ENCODE data around the gene SCAMP3.

Gene SCAMP3

DNA sequence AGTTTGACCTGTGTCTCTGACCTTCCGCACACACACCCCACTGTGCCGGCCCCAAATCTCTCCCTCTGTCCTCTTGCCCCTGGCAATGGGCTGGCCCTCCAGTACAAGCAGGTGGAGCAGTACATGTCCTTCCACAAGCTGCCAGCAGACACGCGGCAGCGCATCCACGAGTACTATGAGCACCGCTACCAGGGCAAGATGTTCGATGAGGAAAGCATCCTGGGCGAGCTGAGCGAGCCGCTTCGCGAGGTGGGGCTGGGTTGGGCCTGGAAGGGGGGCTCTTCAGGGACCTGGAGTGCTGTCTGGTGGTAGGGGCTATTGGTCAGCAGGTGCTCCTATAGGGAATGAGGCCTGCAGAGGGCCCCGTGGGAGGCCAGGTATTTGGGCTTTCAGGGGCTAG, 22.9 kb upstream of the SCAMP3 start:
- no peak for DNase-seq

DNA sequence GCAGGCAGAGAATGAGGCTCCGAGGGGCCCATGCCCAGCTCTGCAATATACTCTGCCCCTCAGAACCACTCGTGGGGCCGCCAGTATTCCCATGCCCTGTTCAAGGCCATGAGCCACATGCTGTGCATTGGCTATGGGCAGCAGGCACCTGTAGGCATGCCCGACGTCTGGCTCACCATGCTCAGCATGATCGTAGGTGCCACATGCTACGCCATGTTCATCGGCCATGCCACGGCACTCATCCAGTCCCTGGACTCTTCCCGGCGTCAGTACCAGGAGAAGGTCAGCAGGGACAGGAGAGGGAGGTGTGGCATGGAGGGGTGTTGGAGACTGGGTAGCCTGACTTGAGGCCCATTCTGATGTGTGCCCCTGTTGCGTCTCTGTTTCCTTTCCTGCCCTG, 22.3 kb upstream of the SCAMP3 start:
- DNase-seq: no peak

- DNase-seq: no peak
These were observed 20.4 kb upstream of the SCAMP3 start for GRCh38 chr1:155282488-155283091.

GRCh38 chr1:155279268-155279667, 17.1 kb upstream of the SCAMP3 start:
- no peak for DNase-seq

DNA sequence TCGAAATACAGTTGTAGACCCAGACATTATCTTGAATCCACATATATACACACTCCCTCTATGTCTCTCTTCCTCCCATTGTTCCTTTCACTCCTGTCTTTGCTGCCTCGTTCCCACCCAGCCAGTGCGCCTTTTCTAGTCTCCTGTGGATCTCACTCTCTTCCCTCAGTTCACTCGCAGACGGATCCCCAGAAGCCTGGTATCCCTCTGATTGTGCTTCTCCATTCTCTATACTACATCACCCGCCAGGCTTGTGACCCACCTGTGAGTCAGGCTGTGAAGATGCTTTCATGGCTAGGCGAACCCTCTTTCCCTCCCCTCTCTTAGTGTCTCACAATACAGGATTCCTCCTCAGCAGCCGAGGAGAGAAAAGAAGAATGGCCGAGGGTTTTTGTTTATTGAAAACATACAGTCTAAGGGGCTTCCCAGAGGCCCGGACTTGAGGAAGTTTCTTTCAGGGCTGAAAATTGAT, 16.6 kb upstream of the SCAMP3 start:
- no peak for DNase-seq

GRCh38 chr1:155277902-155278688, 15.9 kb upstream of the SCAMP3 start:
- DNase-seq: peak; percentile 76

DNA sequence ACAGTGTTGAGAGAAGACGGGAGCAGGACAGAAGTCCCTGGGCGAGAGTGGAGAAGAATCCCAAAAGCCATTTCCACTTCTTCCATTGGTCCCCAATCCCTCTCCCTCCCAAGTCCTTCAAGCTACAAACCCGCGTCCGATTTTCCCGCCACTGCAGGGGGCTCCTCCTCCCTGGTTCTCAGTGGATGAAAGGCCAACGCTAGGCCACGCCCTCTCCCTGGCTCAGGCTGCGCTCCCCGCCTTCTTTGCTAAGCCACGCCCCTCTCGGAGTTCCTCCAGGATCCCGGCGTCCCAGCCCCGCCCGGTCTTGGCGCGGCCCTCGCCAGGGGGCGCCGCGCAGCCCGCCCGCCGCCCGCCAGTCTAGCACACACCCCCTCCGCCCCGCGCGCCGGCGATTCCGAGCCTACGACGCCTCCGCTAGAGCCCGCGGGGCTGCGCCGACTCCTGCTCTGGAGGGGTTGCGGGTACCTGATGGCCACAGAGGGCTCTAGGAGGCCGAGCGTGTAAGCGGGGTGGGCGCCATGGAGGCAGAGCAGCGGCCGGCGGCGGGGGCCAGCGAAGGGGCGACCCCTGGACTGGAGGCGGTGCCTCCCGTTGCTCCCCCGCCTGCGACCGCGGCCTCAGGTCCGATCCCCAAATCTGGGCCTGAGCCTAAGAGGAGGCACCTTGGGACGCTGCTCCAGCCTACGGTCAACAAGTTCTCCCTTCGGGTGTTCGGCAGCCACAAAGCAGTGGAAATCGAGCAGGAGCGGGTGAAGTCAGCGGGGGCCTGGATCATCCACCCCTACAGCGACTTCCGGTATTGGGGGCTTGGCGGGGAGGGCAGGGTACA, 15.1 kb upstream of the SCAMP3 start, which contains the start of gene HCN3:
TSS of gene HCN3 (plus strand) at position 394 of the 832 bp plus-strand sequence. CDS start at position 522, 128 bp downstream.
- DNase-seq: peak; percentile 99

- peak; percentile 98 for DNase-seq
These were observed 11.4 kb upstream of the SCAMP3 start, which contains the start of gene CLK2 for GRCh38 chr1:155273343-155274245. Gene CLK2 (minus strand): TSS chr1:155273504. CDS start chr1:155270977, 2,527 bp downstream.

- DNase-seq: no peak
These were observed 10.5 kb upstream of the SCAMP3 start for GRCh38 chr1:155272466-155273342.

DNA sequence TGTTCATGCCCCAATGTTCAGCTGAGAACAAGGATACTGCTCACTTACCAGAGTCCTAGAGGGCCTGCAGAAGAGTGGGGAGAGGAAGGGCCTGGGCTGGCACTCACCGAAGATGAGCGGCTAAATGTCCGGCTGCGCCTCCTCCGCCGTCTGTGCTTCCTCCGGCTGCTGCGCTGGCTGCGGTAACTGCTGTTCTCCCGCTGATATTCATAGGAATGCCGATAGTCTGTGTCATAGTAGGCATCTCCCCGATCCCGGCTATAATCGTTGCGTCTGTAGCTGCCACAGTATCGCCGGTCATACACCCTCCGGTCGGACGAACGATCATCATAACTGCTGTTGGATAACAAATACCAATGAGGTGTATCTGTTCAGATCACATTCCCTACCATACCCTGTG, 7.2 kb upstream of the SCAMP3 start:
- DNase-seq: no peak

DNA sequence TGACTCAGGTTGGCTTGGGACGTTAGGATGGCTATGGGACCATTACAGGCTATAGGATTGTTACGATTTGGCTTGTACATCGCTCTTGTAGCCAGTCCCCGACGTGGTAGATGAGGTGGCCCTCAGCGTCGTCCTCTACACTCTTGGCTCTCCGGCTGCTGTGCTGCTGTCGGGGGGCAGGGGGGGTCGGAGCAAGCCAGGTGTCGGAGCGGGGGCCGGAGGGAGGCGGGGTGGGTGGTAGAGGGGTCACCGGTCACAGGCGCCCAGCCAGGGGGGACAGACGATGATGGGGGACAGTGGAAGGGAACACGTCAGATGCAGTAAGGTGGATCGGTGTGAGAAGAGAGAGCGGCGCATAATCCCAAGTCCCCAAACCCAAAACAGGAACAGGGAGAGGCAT, 6.5 kb upstream of the SCAMP3 start:
- no peak for DNase-seq

DNA sequence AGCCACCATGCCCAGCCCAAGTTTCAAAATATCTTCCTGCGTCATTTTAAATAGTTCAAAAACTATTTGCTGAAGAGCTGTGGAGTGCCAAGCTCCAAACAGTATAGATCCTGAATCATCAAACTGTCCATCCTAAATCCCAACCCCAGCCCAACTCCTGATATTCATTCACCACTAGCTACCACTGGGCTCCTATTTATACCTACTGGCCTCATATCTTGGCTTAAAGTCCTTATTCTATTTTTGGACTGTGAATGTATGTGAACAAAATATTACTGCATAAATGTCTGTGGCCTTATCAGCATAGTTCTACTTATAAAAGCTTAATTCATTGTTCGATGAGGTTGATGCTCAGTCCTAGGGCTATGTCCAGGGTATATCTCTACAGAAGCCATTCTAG, 5.2 kb upstream of the SCAMP3 start:
- DNase-seq: no peak

GRCh38 chr1:155266553-155266952, 4.4 kb upstream of the SCAMP3 start:
- DNase-seq: no peak

DNA sequence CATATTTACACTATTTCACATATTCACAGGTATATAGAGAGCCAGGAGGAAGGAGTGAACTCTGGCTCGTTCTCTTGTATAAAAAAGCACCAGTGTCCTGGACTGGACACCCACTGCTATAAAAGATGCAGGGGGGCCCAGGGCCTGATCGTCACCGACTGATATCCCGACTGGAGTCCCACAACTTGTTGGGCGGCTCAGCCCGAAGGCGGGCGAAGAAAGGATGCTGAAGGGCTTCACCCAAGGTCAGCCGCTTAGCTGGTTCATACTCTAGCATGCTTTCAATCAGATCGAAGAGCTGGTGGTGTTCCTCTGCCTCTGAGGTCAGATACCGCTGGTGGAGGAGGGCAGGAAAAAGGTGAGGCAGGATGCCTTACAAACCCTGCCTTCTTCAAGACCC, 907 bp upstream of the SCAMP3 start:
- DNase-seq: no peak

DNA sequence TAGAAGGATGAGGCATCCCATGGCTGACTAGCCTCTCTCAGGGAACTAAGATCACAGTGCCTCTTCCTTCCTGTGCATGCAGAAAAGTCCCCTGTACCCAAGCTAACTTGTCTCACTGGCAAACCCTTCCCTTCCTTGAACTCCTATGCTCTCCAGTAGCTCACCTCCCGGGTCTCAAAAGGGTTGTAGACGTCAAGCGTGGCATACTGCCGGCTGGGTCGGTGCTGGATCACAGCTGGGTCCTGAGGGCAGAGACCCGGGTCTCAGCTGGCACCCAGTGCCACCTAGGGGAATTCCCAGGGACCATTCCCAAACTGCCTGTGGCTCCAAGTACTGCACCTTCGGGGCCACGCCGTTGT, 688 bp downstream of the SCAMP3 start:
- peak; percentile 13 for DNase-seq

DNA sequence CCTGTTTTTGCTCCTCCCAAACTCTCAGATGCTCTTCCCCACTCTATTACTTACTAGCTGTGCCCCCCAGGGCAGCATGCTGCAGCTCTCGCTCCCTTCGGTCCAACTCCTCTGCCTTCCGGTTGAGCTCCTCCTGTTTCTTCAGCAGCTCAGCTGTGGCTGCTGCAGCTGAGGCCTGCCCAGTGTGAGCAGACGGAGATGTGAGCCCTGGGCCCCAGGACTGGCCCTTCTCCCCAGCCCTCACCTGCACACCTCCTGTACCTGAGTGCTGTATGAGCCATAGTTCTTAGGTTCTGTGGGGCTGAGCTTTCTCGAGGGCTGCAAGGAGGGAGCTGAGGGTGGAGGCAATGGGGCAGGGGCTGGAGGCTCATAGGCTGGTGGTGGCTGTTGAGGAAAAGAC, 1.9 kb downstream of the SCAMP3 start:
- no peak for DNase-seq

- no peak for DNase-seq
These were observed 5.9 kb downstream of the SCAMP3 start for GRCh38 chr1:155256058-155256852.

DNA sequence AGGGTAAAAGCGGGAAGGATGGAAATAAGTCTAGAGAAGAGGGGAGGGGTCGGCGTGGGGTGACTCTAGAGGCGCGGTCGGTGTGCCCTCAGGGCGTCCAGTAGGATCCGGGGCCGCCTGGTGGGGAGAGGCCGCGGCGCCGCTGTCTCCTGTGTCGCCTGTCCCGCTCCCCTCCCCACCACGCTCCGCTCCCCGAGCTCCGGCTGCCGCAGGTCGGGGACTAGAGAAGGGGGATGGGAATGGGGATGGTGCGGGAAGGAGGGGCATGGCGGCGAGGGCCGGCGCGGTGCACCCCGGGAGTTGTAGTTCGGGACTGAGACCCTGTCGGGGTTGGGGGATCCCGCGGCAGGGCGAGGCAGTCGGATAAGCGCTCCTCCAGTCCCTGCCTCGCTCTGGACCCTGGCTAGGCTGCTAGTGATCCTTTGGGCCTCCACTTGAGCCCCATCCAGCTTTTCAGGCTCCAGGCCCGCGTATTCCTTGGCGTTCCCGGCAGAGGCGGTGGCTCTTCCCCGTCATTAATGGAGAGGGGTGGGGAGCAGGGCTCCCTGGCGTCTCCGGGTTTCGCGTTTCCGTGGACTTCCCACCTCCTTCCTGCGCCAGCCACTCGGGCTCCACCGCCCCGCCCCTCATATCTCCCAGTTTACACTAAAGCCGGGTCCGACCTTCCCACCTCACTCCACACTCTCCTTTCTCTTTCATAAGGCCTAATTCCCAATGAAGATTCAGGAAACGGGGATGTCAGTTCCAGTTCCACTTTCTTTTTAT, 6.7 kb downstream of the SCAMP3 start, which contains the start of gene ENTREP3:
TSS of gene ENTREP3 (minus strand) at position 241 of the 765 bp plus-strand sequence. CDS start 606 bp downstream, outside the sequence.
- DNase-seq: peak; percentile 84

- DNase-seq: no peak
These were observed 7.4 kb downstream of the SCAMP3 start for GRCh38 chr1:155254714-155255242.

All from CD4-positive, alpha-beta T cell treated with Interleukin-17A for 4 hours (primary cell).